Stimulated activated CD8-positive, alpha-beta memory T cell treated with anti-CD3 and anti-CD28 coated beads, Interleukin-12 subunit alpha, Interleukin-12 subunit beta, amount 100 ng/mL, for 24 hours (primary cell): ENCODE measurements around the gene CDK13.
"Not testable (repeated sequence)": the region's sequence is repeated elsewhere in the genome, so short reads cannot be mapped to it uniquely, and the experiment has no call there.

Source experiments
- DNase-seq: peaks from one replicate; pipeline ENCODE4 v3.0.0-alpha.2; 2020; ENCODE audit errors: extremely low read depth

The CDK13 gene

DNA sequence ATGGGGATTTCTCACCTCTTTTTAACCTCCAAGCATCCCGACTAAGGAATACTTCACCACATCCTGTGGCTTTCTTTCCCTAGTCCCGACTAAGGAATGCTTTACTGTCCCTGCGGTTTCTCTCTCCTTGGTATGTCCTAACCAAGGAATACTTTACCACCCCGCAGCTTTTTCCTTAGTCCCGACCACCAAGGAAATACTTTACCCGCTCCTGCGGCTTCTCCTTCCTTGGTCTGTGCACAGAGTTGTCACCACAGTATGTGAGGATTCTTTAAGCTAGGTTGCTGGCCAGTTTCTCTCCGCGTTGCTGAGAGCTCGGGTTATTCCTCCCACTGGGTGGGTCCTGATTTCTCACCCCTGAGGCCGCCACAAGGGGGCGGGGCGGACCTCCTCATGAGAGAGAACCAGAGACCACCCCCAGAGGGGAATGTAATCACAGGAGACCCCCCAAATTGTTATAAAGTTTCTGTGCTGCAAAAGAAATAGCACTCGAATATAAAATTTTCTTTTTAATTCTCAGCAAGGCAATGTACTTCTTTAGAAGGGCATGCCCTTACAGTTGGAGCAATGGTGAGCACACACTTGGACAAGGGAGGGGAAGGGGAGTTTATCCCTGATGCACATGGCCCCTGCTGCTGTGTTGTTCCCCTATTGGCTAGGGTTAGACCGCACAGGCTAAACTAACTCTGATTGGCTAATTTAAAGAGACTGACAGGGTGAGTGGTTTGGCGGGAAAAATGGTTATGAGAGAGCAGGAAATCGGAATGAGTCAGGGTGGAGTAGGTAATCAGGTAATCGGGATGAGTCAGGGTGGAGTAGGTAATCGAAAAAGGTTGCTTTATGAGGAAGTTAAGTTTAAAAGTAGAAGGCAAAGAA lies 197.6 kb downstream of the CDK13 start:
- DNase-seq: no peak

DNA sequence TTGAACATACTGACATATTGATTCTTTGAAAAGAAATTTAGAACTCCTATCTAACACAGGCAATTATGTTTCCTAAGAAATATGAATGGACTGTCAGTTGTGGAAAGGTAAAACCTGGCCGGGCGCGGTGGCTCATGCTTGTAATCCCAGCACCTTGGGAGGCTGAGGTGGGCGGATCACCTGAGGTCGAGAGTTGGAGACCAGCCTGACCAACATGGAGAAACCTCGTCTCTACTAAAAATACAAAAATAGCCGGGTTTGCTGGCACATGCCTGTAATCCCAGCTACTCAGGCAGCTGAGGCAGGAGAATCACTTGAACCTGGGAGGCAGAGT lies 198.2 kb downstream of the CDK13 start:
- not testable (repeated sequence) for DNase-seq

DNA sequence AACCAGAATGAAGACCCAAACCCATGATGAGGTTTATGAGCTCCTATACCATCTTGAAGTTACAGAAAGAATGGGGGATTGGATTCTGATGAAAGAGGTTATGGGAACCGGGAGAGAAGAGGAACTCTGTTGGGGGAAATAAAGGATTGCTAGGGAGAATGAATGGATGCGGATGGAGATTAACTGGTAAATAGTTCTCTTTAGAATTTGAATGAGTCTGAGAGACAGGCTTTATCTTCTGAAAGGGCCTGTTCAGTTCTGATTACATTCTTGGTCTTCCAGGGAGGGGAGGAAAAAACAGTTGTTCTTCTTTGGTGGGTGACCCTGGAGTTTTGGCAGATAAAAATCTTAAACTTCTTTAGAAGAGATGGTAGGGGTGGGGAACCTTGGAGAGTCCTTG lies 198.6 kb downstream of the CDK13 start:
- no peak for DNase-seq
